Activated CD4-positive, alpha-beta T cell treated with anti-CD3 and anti-CD28 coated beads, Interleukin-2, amount 10 ng/mL, durations not matched to agents 7 days and 5 days (primary cell): ENCODE measurements around the gene SPATS2. TPM values are rescaled to one million over a fixed set of nuclear protein-coding genes. Genes with fewer than 3 reads are reported as not detected.
"Not testable (repeated sequence)": the region's sequence is repeated elsewhere in the genome, so short reads cannot be mapped to it uniquely, and the experiment has no call there.

Experiments used
- CTCF ChIA-PET: fragments of 350-600 bp; sonication (Branson Sonifier 250); formaldehyde crosslinking; loops from one replicate; lab custom pipeline; 2021; ENCODE audit warnings: antibody characterized with exemption; lab: Charles Lee
- POLR2A ChIA-PET: fragments of 350-600 bp; sonication (Branson Sonifier 250); formaldehyde crosslinking; loops from one replicate; lab custom pipeline; 2021; ENCODE audit warnings: antibody characterized with exemption; lab: Charles Lee
- DNase-seq: peaks from one replicate; pipeline ENCODE4 v3.0.0-alpha.2; 2020
- H3K27ac Mint-ChIP-seq: one replicate; pipeline ENCODE4 v1.8.0; 2021; ENCODE audit warnings: mild to moderate bottlenecking, moderate library complexity, mixed read lengths
- H3K27me3 Mint-ChIP-seq: one replicate; pipeline ENCODE4 v1.8.0; 2021; ENCODE audit warnings: mixed read lengths
- H3K36me3 Mint-ChIP-seq: one replicate; pipeline ENCODE4 v1.8.0; 2021; ENCODE audit warnings: low read depth, mixed read lengths
- H3K4me1 Mint-ChIP-seq: one replicate; pipeline ENCODE4 v1.8.0; 2021; ENCODE audit warnings: mixed read lengths
- H3K4me3 Mint-ChIP-seq: one replicate; pipeline ENCODE4 v1.8.0; 2021; ENCODE audit warnings: mild to moderate bottlenecking, moderate library complexity, mixed read lengths
- H3K9me3 Mint-ChIP-seq: one replicate; pipeline ENCODE4 v1.8.0; 2021; ENCODE audit warnings: mixed read lengths
- total RNA-seq, 2 experiments: library from RNA; stranded (reverse); gene quantifications; one replicate each; pipeline ENCODE4 v1.2.3, GENCODE V29; 2021

The SPATS2 gene
- total RNA-seq, 2 experiments from 2014 or later, result 12.8 to 20.3 TPM

DNA sequence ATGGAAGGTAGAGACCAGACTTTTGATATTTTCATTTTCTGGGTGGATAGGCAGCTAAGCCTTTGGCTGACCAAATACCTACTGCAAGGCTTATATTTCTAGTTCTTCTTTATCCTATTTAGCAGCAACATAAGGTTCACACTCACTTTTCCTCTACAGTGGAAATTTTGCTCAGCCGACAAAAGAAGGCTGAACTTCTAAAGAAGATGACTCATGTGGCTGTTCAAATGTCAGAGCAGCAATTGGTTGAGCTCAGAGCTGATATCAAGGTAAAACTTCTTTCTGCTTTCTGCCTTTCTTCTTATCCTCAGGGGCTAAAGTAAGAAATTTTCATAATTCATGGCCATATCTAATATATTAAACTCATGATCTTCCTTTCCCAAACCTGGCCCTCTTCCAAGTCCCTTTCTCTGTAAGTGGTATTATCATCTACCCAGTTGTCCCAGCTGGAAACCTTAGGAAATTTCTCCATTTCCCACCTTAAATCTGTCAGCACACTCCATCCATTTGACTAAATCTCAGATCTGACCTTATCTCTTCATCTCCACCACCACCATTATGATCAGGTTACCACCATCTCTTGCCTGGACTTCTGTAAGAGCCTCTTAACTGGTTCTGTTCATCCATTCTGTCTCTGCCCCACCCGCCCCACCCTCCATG is 151.8 kb downstream of the SPATS2 start:
- CTCF ChIA-PET, result interaction anchor here (0.6 to 2.6 kb wide), 3 partner anchors 21 to 172 kb away, joined by 4 to 8 read pairs (median 5); partner anchors contain the start of gene DNAJC22
- POLR2A ChIA-PET, result no interaction called here
- Mint-ChIP-seq H3K27me3 (no peaks in the 10 kb centered on the region), H3K4me1 (peaks cover 2% of the 10 kb centered on the region), H3K36me3 (peaks cover 2% of the 10 kb centered on the region), H3K4me3 (no peak overlapping the region), H3K9me3 (no peaks in the 10 kb centered on the region), H3K27ac (no peak overlapping the region)
- no peak for DNase-seq

GRCh38 chr12:49519574-49519936 is 152.3 kb downstream of the SPATS2 start:
- no peak overlapping the region for H3K4me3 Mint-ChIP-seq
- no peaks in the 10 kb centered on the region for H3K27me3 Mint-ChIP-seq
- peaks cover 2% of the 10 kb centered on the region for H3K4me1 Mint-ChIP-seq
- ChIA-PET CTCF (interaction anchor here (1.6 to 2.6 kb wide), 2 partner anchors 161 to 173 kb away, joined by 5 to 8 read pairs; partner anchors contain the start of gene DNAJC22), POLR2A (no interaction called here)
- H3K9me3 Mint-ChIP-seq, result no peaks in the 10 kb centered on the region
- no peak overlapping the region for H3K27ac Mint-ChIP-seq
- no peak for DNase-seq
- H3K36me3 Mint-ChIP-seq, result peaks cover 2% of the 10 kb centered on the region

DNA sequence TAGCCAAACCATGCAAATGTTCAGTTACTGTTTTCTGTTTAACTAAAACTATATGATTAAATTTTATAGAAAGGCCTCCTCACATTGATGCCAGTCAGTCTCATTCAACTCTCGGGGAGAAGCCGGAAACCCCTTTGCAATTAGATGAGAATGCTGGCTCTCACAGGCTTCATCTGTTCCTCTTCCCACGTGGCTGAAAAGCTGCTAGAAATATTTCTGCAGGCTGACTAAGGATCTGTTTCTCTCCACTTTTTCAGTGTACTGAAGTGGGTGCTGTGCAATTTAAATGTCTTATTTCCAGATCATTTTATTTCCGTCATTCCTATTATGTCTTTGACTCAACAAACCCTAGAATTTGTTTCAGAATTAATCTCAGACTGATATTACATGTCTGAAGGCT is 154.1 kb downstream of the SPATS2 start:
- ChIA-PET POLR2A (no interaction called here), CTCF (no interaction called here)
- Mint-ChIP-seq H3K9me3 (no peaks in the 10 kb centered on the region), H3K27ac (no peak overlapping the region), H3K27me3 (no peaks in the 10 kb centered on the region), H3K4me1 (peaks cover 2% of the 10 kb centered on the region), H3K4me3 (no peak overlapping the region), H3K36me3 (peaks cover 2% of the 10 kb centered on the region)
- DNase-seq, result no peak

GRCh38 chr12:49524660-49525324 is 157.5 kb downstream of the SPATS2 start:
- Mint-ChIP-seq H3K9me3 (no peaks in the 10 kb centered on the region), H3K27me3 (no peaks in the 10 kb centered on the region), H3K4me1 (no peaks in the 10 kb centered on the region), H3K27ac (no peak overlapping the region), H3K36me3 (peaks cover 2% of the 10 kb centered on the region), H3K4me3 (no peak overlapping the region)
- POLR2A ChIA-PET, result no interaction called here
- no peak for DNase-seq
- CTCF ChIA-PET, result interaction anchor here (0.7 to 1.3 kb wide), 4 partner anchors 11 to 177 kb away, joined by 3 to 5 read pairs (median 4); no protein-coding TSS in a partner anchor

DNA sequence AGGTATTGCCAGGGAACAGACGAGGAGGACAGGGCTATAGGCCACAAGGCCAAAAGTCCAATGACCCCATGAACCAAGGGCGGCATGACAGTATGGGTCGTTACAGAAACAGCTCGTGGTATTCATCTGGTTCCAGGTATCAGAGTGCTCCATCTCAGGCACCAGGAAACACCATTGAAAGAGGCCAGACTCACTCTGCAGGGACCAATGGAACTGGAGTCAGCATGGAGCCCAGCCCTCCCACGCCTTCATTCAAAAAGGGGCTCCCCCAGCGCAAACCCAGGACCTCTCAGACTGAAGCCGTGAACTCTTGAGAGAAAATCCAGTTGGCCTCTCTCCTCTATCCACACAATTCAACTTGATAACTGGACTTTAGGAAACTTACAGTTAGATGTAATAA is 158.7 kb downstream of the SPATS2 start:
- CTCF ChIA-PET, result interaction anchor here (0.5 to 2.0 kb wide), 4 partner anchors 14 to 1676 kb away, joined by 3 to 6 read pairs (median 4); no protein-coding TSS in a partner anchor
- H3K36me3 Mint-ChIP-seq, result peaks cover 2% of the 10 kb centered on the region
- no peaks in the 10 kb centered on the region for H3K27me3 Mint-ChIP-seq
- H3K27ac Mint-ChIP-seq, result no peak overlapping the region
- POLR2A ChIA-PET, result no interaction called here
- H3K9me3 Mint-ChIP-seq, result no peaks in the 10 kb centered on the region
- H3K4me3 Mint-ChIP-seq, result no peak overlapping the region
- no peak for DNase-seq
- H3K4me1 Mint-ChIP-seq, result no peaks in the 10 kb centered on the region

DNA sequence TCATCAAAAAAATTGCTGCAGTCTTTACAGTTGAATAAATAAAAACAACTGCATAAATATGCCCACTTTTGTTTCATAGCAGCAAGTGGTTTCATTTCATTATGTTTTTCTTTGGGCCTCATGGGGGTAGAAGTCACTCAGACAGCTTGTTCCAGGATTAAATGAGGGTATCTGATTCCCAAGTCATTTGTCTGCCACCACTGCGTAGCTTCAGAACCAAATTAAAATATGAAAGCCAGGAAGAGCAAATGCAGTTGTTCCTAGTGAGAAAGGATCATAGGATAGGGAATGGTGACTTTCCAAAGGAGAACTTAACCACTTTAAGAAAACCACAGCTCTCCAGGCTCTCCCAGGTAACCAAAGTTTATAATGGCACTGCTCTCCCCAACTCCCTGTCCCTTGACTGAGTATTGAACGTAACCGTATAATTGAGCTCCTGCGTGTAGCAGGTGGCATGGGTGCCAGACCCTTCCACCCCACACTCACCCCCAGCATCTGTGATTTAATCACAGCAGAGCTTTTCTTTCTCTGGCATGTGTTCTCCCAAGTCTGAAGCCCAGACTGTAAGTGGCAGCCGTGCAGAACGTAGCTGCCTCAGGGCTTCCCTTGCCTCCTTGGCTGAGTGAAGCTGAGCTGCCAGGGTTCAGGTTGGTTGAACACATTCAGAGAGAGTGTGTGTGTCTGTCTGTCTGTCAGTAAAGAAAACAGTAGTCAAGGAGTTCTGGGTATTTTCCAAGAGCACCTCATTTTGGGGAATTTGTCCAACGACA is 160.3 kb downstream of the SPATS2 start:
- no peaks in the 10 kb centered on the region for H3K9me3 Mint-ChIP-seq
- no peak overlapping the region for H3K4me3 Mint-ChIP-seq
- H3K36me3 Mint-ChIP-seq, result peaks cover 1% of the 10 kb centered on the region
- DNase-seq, result no peak
- CTCF ChIA-PET, result interaction anchor here (2.0 kb wide), 1 partner anchor 13 kb away, joined by 6 read pairs; no protein-coding TSS in a partner anchor
- no peaks in the 10 kb centered on the region for H3K4me1 Mint-ChIP-seq
- POLR2A ChIA-PET, result no interaction called here
- no peaks in the 10 kb centered on the region for H3K27me3 Mint-ChIP-seq
- no peak overlapping the region for H3K27ac Mint-ChIP-seq

- POLR2A ChIA-PET, result no interaction called here
- no peak overlapping the region for H3K27ac Mint-ChIP-seq
- DNase-seq, result no peak
- no peaks in the 10 kb centered on the region for H3K9me3 Mint-ChIP-seq
- no peaks in the 10 kb centered on the region for H3K4me1 Mint-ChIP-seq
- CTCF ChIA-PET, result no interaction called here
- H3K4me3 Mint-ChIP-seq, result no peak overlapping the region
- H3K27me3 Mint-ChIP-seq, result no peaks in the 10 kb centered on the region
- H3K36me3 Mint-ChIP-seq, result no peaks in the 10 kb centered on the region
These were observed 162.2 kb downstream of the SPATS2 start for GRCh38 chr12:49529414-49529813.

DNA sequence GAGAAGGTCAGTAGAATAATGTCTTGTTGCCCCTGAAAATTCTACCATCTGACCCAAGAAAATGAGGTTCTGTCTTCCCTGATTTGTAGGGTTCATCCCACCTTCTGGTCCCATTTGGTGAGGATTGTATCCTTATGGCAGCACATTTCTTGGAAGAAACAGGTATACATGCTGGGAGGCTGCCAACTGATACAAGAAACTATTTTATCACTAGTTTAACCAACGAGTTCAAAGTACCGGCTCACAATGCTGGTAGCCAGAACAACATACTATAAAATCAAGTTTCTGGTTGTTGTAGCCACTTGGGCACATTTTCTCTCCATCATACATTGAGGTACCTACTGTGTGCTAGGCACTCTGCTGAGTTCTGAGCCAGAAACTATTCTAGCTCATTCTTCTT is 164.5 kb downstream of the SPATS2 start:
- Mint-ChIP-seq H3K4me3 (no peak overlapping the region), H3K4me1 (peaks cover 1% of the 10 kb centered on the region), H3K27me3 (peaks cover 12% of the 10 kb centered on the region), H3K27ac (no peak overlapping the region), H3K36me3 (no peaks in the 10 kb centered on the region), H3K9me3 (no peaks in the 10 kb centered on the region)
- ChIA-PET POLR2A (no interaction called here), CTCF (interaction anchor here (0.6 to 1.3 kb wide), 3 partner anchors 173 to 210 kb away, joined by 4 to 5 read pairs (median 4); partner anchors contain the start of genes DNAJC22 and TMBIM6)
- no peak for DNase-seq

GRCh38 chr12:49533331-49533730 is 166.1 kb downstream of the SPATS2 start:
- H3K4me1 Mint-ChIP-seq, result peaks cover 9% of the 10 kb centered on the region
- ChIA-PET CTCF (no interaction called here), POLR2A (no interaction called here)
- H3K27ac Mint-ChIP-seq, result no peak overlapping the region
- H3K4me3 Mint-ChIP-seq, result no peak overlapping the region
- H3K36me3 Mint-ChIP-seq, result no peaks in the 10 kb centered on the region
- no peak for DNase-seq
- H3K9me3 Mint-ChIP-seq, result no peaks in the 10 kb centered on the region
- H3K27me3 Mint-ChIP-seq, result peaks cover 25% of the 10 kb centered on the region

GRCh38 chr12:49534122-49534521 is 166.9 kb downstream of the SPATS2 start:
- CTCF ChIA-PET, H3K9me3 Mint-ChIP-seq, H3K27ac Mint-ChIP-seq, H3K36me3 Mint-ChIP-seq, DNase-seq, H3K4me3 Mint-ChIP-seq, POLR2A ChIA-PET, H3K4me1 Mint-ChIP-seq: not testable (repeated sequence)
- peaks cover 25% of the 10 kb centered on the region for H3K27me3 Mint-ChIP-seq

GRCh38 chr12:49534731-49535278 is 167.5 kb downstream of the SPATS2 start:
- POLR2A ChIA-PET, result interaction anchor here (0.6 kb wide), 1 partner anchor 412 kb away, joined by 3 read pairs; no protein-coding TSS in a partner anchor
- Mint-ChIP-seq H3K27ac (no peak overlapping the region), H3K4me3 (no peak overlapping the region), H3K9me3 (no peaks in the 10 kb centered on the region), H3K36me3 (no peaks in the 10 kb centered on the region), H3K4me1 (peaks cover 13% of the 10 kb centered on the region), H3K27me3 (peaks cover 29% of the 10 kb centered on the region)
- no peak for DNase-seq
- CTCF ChIA-PET, result interaction anchor here (0.6 kb wide), 1 partner anchor 162 kb away, joined by 3 read pairs; no protein-coding TSS in a partner anchor

DNA sequence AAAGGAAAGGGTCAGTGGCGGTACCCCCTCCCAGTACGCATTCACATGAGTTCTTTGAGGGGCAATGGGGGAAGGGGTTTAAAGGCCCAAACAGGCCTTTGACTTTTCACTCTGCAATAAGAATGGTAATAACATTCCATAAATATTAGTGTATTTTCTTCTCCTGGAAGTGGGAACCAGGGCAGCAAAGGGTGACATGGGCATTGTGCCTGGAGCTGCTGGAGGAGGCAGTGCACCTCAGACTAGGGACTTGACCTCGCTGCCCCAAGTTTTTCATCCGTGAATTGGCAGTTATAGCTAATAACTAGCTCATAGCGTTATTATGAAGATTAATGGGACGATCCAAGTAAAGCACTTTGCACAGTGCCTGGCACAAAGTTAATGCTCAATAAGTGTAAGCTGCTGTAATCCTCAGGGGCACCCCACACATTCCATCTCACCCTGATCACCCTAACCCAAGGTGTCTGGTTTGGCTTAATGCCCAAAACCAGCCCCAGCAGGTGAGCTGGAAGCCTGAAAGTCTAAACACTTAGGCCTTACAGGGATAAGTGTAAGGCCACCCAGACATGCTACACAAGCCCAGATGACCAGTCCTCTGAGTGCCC is 168.8 kb downstream of the SPATS2 start:
- Mint-ChIP-seq H3K9me3 (no peaks in the 10 kb centered on the region), H3K27ac (no peak overlapping the region), H3K4me3 (no peak overlapping the region), H3K27me3 (peaks cover 40% of the 10 kb centered on the region), H3K4me1 (peaks cover 23% of the 10 kb centered on the region), H3K36me3 (no peaks in the 10 kb centered on the region)
- no peak for DNase-seq
- CTCF ChIA-PET, result interaction anchor here (0.6 kb wide), 1 partner anchor 188 kb away, joined by 3 read pairs; no protein-coding TSS in a partner anchor
- POLR2A ChIA-PET, result interaction anchor here (0.6 kb wide), 1 partner anchor 29 kb away, joined by 4 read pairs; no protein-coding TSS in a partner anchor
